K562 (cell line): ENCODE results near the gene ZSWIM4. TPM values are rescaled to one million over a fixed set of nuclear protein-coding genes. Genes with fewer than 3 reads are reported as not detected.

Source experiments
- ARID4B ChIP-seq: sonication (generic); formaldehyde crosslinking; IDR thresholded peaks from 2 replicates; pipeline ENCODE4 v1.8.0; 2022; ENCODE audit warnings: mild to moderate bottlenecking, missing genetic modification reagents
- CBX1 ChIP-seq: sonication (generic); IDR thresholded peaks from 2 replicates; pipeline ENCODE4 v1.6.1; 2016; ENCODE audit warnings: antibody characterized with exemption, low read depth, mild to moderate bottlenecking
- CGGBP1 ChIP-seq: fragments of 250-450 bp; sonication (Bioruptor Pico); IDR thresholded peaks from 2 replicates; pipeline ENCODE4 v1.9.0; 2021; ENCODE audit warnings: mild to moderate bottlenecking
- CREB1 ChIP-seq, 2 experiments: sonication (generic) in 1 of 2; formaldehyde crosslinking in 1 of 2; IDR thresholded peaks; 2 replicates each; pipeline versions ENCODE4 v1.6.1 to v1.8.0; 2012 to 2022; ENCODE audit warnings: inconsistent platforms in 1 of 2, mild to moderate bottlenecking in 1 of 2, missing genetic modification reagents in 1 of 2, moderate library complexity in 1 of 2
- GATAD2B ChIP-seq: fragments of 450-650 bp; IDR thresholded peaks from 2 replicates; pipeline ENCODE4 v1.6.1; 2017; ENCODE audit warnings: mild to moderate bottlenecking, borderline replicate concordance
- HDAC2 ChIP-seq: fragments of 450-650 bp; IDR thresholded peaks from 2 replicates; pipeline ENCODE4 v1.6.1; 2016; ENCODE audit warnings: mild to moderate bottlenecking
- KDM1A ChIP-seq, 2 experiments: fragments of 450-650 bp; IDR thresholded peaks; 2 replicates each; pipeline ENCODE4 v1.6.1; 2016; ENCODE audit warnings: mild to moderate bottlenecking in 2 of 2
- KDM4B ChIP-seq, 2 experiments: fragments of 450-650 bp in 1 of 2; sonication (generic) in 1 of 2; IDR thresholded peaks; 2 replicates each; pipeline ENCODE4 v1.6.1; 2016 to 2017; ENCODE audit warnings: borderline replicate concordance in 2 of 2, antibody characterized with exemption in 1 of 2, low read depth in 1 of 2, mild to moderate bottlenecking in 1 of 2
- KLF1 ChIP-seq: fragments of 450-650 bp; IDR thresholded peaks from 2 replicates; pipeline ENCODE4 v1.6.1; 2016; ENCODE audit warnings: missing genetic modification characterization, missing compliant biosample characterization
- LEF1 ChIP-seq: fragments of 450-650 bp; IDR thresholded peaks from 2 replicates; pipeline ENCODE4 v1.6.1; 2016; ENCODE audit warnings: mild to moderate bottlenecking
- MTA3 ChIP-seq: fragments of 450-650 bp; formaldehyde crosslinking; IDR thresholded peaks from 2 replicates; pipeline ENCODE4 v1.6.1; 2017; ENCODE audit warnings: mild to moderate bottlenecking, borderline replicate concordance
- NBN ChIP-seq: fragments of 450-650 bp; IDR thresholded peaks from 2 replicates; pipeline ENCODE4 v1.6.1; 2016; ENCODE audit warnings: low read depth, mild to moderate bottlenecking
- POU5F1 ChIP-seq: fragments of 150-350 bp; IDR thresholded peaks from 2 replicates; pipeline ENCODE4 v1.6.1; 2014; ENCODE audit warnings: borderline replicate concordance, low read length, low read depth, mild to moderate bottlenecking; ENCODE audit not compliant: partially characterized antibody
- RBM25 ChIP-seq: fragments of 200-400 bp; formaldehyde crosslinking; IDR thresholded peaks from 2 replicates; pipeline ENCODE4 v1.6.1; 2018; ENCODE audit warnings: low read length, low read depth, moderate library complexity; ENCODE audit not compliant: severe bottlenecking
- SPI1 ChIP-seq: IDR thresholded peaks from 2 replicates; pipeline ENCODE4 v1.6.1; 2011; ENCODE audit warnings: low read depth, low read length, control low read depth, borderline replicate concordance
- TCF15 ChIP-seq: fragments of 250-450 bp; sonication (Bioruptor Pico); IDR thresholded peaks from 2 replicates; pipeline ENCODE4 v1.8.0; 2022; ENCODE audit warnings: moderate library complexity, mild to moderate bottlenecking, inconsistent platforms
- XRCC3 ChIP-seq: fragments of 450-650 bp; IDR thresholded peaks from 2 replicates; pipeline ENCODE4 v1.6.1; 2017; ENCODE audit warnings: mild to moderate bottlenecking, moderate library complexity
- XRCC5 ChIP-seq: fragments of 200-400 bp; formaldehyde crosslinking; IDR thresholded peaks from 2 replicates; pipeline ENCODE4 v1.6.1; 2017; ENCODE audit warnings: low read depth, mild to moderate bottlenecking, low read length
- ZBTB7A ChIP-seq: IDR thresholded peaks from 2 replicates; pipeline ENCODE4 v1.6.1; 2011; ENCODE audit warnings: low read depth, mild to moderate bottlenecking, low read length, moderate library complexity, borderline replicate concordance; ENCODE audit not compliant: control insufficient read depth
- ZBTB8A ChIP-seq: fragments of 450-650 bp; IDR thresholded peaks from 2 replicates; pipeline ENCODE4 v1.6.1; 2018; ENCODE audit warnings: mild to moderate bottlenecking, moderate library complexity; ENCODE audit not compliant: partially characterized antibody
- ZNF134 ChIP-seq: fragments of 250-450 bp; sonication (Bioruptor Pico); conservative IDR thresholded peaks from 2 replicates; pipeline ENCODE4 v1.4.0; 2020
- ZNF431 ChIP-seq: sonication (generic); formaldehyde crosslinking; IDR thresholded peaks from 2 replicates; pipeline ENCODE4 v1.8.0; 2022; ENCODE audit warnings: mild to moderate bottlenecking, missing genetic modification reagents
- ZNF57 ChIP-seq: fragments of 450-650 bp; formaldehyde crosslinking; IDR thresholded peaks from 2 replicates; pipeline ENCODE4 v1.4.0; 2020; ENCODE audit warnings: mild to moderate bottlenecking, moderate library complexity
- ZNF766 ChIP-seq: fragments of 200-800 bp; sonication (Bioruptor generic); conservative IDR thresholded peaks from 2 replicates; pipeline ENCODE4 v1.6.1; 2016; ENCODE audit warnings: missing genetic modification characterization, missing compliant biosample characterization
- ZNF785 ChIP-seq: fragments of 250-450 bp; sonication (Bioruptor Pico); IDR thresholded peaks from 2 replicates; pipeline ENCODE4 v1.4.0; 2020; ENCODE audit warnings: mild to moderate bottlenecking
- polyA plus RNA-seq, 8 experiments: library from polyadenylated mRNA; depleted of rRNA in 4 of 8; stranded (reverse) in 5 of 8; unstranded in 3 of 8; fragments of >200 nt; fragmentation: Nextera tagmentation in 2 of 8; fragmentation: Illumina TruSeq in 1 of 8; extraction: Ambion mirVana in 2 of 8; extraction: Trizol in 1 of 8; gene quantifications; 2 replicates each; pipeline versions ENCODE4 v1.2.1 to v1.2.3, GENCODE V29; 2011 to 2014; ENCODE audit warnings: inconsistent platforms in 1 of 8, missing spikeins in 1 of 8
- total RNA-seq, 7 experiments: library from RNA; depleted of rRNA in 6 of 7; stranded (reverse); fragments of >200 nt in 6 of 7; fragmentation: Illumina TruSeq in 2 of 7; extraction: Trizol in 2 of 7; gene quantifications; 2 replicates each; pipeline versions ENCODE4 v1.2.1 to v1.2.3, GENCODE V29; 2011 to 2021; ENCODE audit warnings: low replicate concordance in 1 of 7

The ZSWIM4 gene
- total and polyA plus RNA-seq, 9 of the 15 experiments (the other 6 are each of a cell fraction or from before 2014, with no cell fraction given), result 0.25 to 3.7 (median 0.79) TPM; not detected in 2

GRCh38 chr19:13838435-13839129 is 43.3 kb downstream of the ZSWIM4 start (continued):
- TF ChIP-seq ARID4B (CRISPR knock-in tag) (no peak; the same call in 1 of the 2 replicates), ZNF431 (CRISPR knock-in tag) (no peak), GATAD2B (0 out of 2 replicates have a peak, but pooled peaks have one; percentile 10), LEF1 (peak; percentile 11; the same call in 1 of the 2 replicates), KDM1A (IDR thresholded peaks at IDR 0.05) (peak; percentile 52 to 84; a peak in 3 of 4 replicates), NBN (no peak), XRCC3 (no peak), CBX1 (peak; percentile 44; the same call in 1 of the 2 replicates), MTA3 (no peak), TCF15 (no peak), KDM4B (IDR thresholded peaks at IDR 0.05; ENCODE audit: borderline replicate concordance in 2 of 2, low read depth in 1 of 2) (0 out of 4 replicates have a peak, but pooled peaks of 1 of the 2 experiments have one; percentile 24), CREB1 (IDR thresholded peaks at IDR 0.05) (no peak), CREB1 (CRISPR knock-in tag; IDR thresholded peaks at IDR 0.05) (0 out of 2 replicates have a peak, but pooled peaks have one; percentile 4), ZBTB8A (no peak), ZNF766 (CRISPR knock-in tag) (no peak), XRCC5 (0 out of 2 replicates have a peak, but pooled peaks have one; percentile 57), ZBTB7A (peak; percentile 77; the same call in 1 of the 2 replicates), POU5F1 (no peak), ZNF134 (CRISPR knock-in tag) (no peak), RBM25 (peak; percentile 63), SPI1 (no peak), KLF1 (tag) (peak; percentile 51; the same call in 1 of the 2 replicates), HDAC2 (peak; percentile 60; the same call in 1 of the 2 replicates), ZNF57 (CRISPR knock-in tag) (no peak), ZNF785 (CRISPR knock-in tag) (no peak), CGGBP1 (CRISPR knock-in tag) (no peak)
